ENCODE data around the gene MYOC.
"Not testable (repeated sequence)": the region's sequence is repeated elsewhere in the genome, so short reads cannot be mapped to it uniquely, and the experiment has no call there.

The MYOC gene

GRCh38 chr1:171663036-171663853, 10.8 kb upstream of the MYOC start:
- TF ChIP-seq CTCF (IDR thresholded peaks at IDR 0.05; ENCODE audit: low read depth, low read length, missing control alignments): no peak
- no peak for DNase-seq (ENCODE audit: low read depth)
- H3K4me3 ChIP-seq (ENCODE audit: low read depth, low read length): no peak overlapping the region
- in situ Hi-C loops (cut with HindIII; ENCODE audit: low sequenced_read_pairs): no loop called here

DNA sequence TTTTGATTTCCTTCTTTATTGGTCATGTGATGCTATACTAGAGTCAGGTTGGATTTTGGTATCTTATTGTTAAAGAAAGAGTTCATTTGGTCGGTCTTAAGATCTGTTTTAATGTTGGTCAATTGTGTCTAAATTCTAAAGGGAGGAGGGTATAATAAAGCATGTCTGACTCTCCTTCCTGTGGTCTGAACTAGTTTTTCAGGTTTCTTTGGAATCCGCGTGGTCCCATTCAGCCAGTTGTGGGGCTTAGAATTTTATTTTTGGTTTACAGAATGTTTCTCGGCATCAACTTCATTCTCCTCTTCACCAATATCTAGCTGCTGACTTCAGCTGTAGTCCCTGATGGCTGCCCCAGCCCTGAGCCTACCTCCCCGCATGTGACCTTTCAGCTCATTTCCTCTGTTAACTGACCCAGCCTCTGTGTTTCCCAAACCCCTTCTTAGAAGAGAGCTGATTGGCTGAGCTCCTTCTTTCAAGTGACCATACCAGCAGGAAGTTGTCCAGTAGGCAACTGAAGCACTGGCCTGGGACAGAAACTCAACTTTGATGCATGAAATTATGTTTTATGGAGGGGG, 8.7 kb upstream of the MYOC start:
- in situ Hi-C loops (cut with HindIII; ENCODE audit: low sequenced_read_pairs): no loop called here
- no peak for TF ChIP-seq CTCF (IDR thresholded peaks at IDR 0.05; ENCODE audit: low read depth, low read length, missing control alignments)
- no peak for DNase-seq (ENCODE audit: low read depth)
- no peak overlapping the region for H3K4me3 ChIP-seq (ENCODE audit: low read depth, low read length)

DNA sequence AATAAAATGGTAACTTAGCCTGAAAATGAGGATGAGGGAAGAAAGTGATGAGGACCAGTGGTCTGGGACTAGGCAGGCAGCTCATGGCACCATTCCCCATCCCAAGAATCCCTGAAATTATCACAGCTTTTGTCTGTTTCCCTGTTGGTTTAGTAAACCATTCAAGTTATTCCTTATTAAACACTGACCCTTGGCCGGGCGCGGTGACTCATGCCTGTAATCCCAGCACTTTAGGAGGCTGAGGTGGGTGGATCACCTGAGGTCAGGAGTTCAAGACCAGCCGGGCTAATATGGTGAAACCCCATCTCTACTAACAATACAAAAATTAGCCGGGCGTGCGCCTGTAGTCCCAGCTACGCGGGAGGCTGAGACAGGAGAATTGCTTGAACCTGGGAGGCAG, 3.7 kb upstream of the MYOC start:
- H3K4me3 ChIP-seq (ENCODE audit: low read depth, low read length); DNase-seq (ENCODE audit: low read depth); in situ Hi-C loops (cut with HindIII; ENCODE audit: low sequenced_read_pairs): not testable (repeated sequence)

DNA sequence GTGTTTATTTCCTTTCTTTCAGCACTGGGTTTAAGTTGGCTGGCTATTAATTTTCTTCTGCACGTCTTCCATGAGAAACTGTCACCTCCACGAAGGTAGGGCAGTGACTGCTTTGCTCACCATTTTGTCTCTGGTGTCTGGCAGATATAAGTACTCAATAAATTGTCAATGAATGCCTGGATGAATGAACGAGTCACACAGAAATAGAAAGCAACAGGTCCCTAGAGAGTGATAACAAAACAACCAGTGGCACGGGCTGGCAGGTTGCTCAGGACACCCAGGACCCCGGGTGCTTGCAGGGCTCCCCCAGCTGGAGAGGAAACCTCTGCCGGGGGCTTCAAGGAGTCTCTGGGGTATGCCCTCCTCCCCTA, 3.2 kb upstream of the MYOC start:
- in situ Hi-C loops (cut with HindIII; ENCODE audit: low sequenced_read_pairs): no loop called here
- DNase-seq (ENCODE audit: low read depth): no peak
- no peak for TF ChIP-seq CTCF (IDR thresholded peaks at IDR 0.05; ENCODE audit: low read depth, low read length, missing control alignments)
- no peak overlapping the region for H3K4me3 ChIP-seq (ENCODE audit: low read depth, low read length)

DNA sequence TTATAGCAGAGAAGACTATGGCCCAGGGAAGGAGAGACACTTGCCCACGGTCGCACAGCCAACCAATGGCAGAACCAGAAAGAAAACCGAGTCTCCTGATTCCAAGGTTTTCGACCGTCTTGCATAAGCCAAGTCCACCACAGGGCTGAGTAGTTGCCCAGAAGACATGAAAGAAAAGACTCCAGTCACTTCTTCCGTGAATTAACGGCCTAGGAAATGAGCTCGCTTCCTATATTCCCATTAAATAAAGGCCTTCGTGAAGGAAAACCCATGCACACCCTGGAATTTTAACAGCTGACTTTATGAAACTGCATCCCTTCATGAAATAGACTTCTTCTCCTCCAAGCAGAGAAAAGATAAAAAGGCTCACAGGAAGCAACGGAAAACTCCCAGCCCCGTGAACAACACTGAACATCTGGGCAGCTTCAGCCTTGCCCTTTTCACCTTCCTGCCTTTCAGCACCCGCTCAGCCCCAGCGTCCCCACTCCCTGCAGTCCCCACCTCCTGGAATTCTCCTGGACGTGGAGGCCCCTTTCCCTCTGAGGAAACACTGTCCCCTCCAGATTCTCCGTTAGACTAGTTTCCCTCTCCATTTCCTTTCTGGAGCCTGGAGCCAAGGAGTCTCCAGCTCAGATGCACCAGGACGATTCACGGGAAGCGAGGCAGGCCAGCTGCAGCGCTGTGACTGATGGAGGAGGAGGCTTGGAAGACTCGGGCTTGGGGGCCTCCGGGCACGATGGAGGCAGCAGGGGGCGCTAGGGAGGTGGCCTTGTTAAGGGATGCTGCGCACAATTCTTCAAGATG, 2.7 kb upstream of the MYOC start:
- in situ Hi-C loops (cut with HindIII; ENCODE audit: low sequenced_read_pairs): no loop called here
- H3K4me3 ChIP-seq (ENCODE audit: low read depth, low read length): no peak overlapping the region
- TF ChIP-seq CTCF (IDR thresholded peaks at IDR 0.05; ENCODE audit: low read depth, low read length, missing control alignments): peak; percentile 61
- no peak for DNase-seq (ENCODE audit: low read depth)

GRCh38 chr1:171654201-171654941, 1.9 kb upstream of the MYOC start:
- H3K4me3 ChIP-seq (ENCODE audit: low read depth, low read length): no peak overlapping the region
- TF ChIP-seq CTCF (IDR thresholded peaks at IDR 0.05; ENCODE audit: low read depth, low read length, missing control alignments): no peak
- no peak for DNase-seq (ENCODE audit: low read depth)
- in situ Hi-C loops (cut with HindIII; ENCODE audit: low sequenced_read_pairs): no loop called here

Data from astrocyte of the cerebellum (primary cell).